Loucy (cell line): ENCODE results near the gene BCL11A.

ENCODE experiments used
- H2AFZ ChIP-seq: fragments of 200-600 bp; sonication (generic); 2 replicates; pipeline ENCODE4 v1.6.0; 2016; ENCODE audit warnings: antibody characterized with exemption, mild to moderate bottlenecking, low read length, moderate library complexity
- H3F3A ChIP-seq: fragments of 200-600 bp; 2 replicates; pipeline ENCODE4 v1.6.0; 2016; ENCODE audit warnings: antibody characterized with exemption, low read depth, mild to moderate bottlenecking
- H3K27me3 ChIP-seq: fragments of 200-600 bp; sonication (generic); 2 replicates; pipeline ENCODE4 v1.6.1; 2014; ENCODE audit warnings: low read length, mild to moderate bottlenecking; ENCODE audit not compliant: insufficient read depth, poor library complexity, severe bottlenecking
- H3K36me3 ChIP-seq: fragments of 200-600 bp; sonication (generic); 2 replicates; pipeline ENCODE4 v1.6.1; 2016; ENCODE audit warnings: low read length; ENCODE audit not compliant: insufficient read depth
- H3K4me1 ChIP-seq: fragments of 200-600 bp; sonication (generic); 2 replicates; pipeline ENCODE4 v1.5.1; 2014; ENCODE audit warnings: low read length, mild to moderate bottlenecking; ENCODE audit not compliant: insufficient read depth, poor library complexity, severe bottlenecking
- H3K4me2 ChIP-seq: fragments of 200-600 bp; sonication (generic); 2 replicates; pipeline ENCODE4 v1.6.0; 2014; ENCODE audit warnings: antibody characterized with exemption, low read length, low read depth, mild to moderate bottlenecking; ENCODE audit not compliant: poor library complexity, severe bottlenecking
- H3K4me3 ChIP-seq: fragments of 200-600 bp; sonication (generic); 2 replicates; pipeline ENCODE4 v1.5.1; 2014; ENCODE audit warnings: low read length, mild to moderate bottlenecking, mixed read lengths; ENCODE audit not compliant: poor library complexity, severe bottlenecking
- H3K79me2 ChIP-seq: fragments of 200-600 bp; sonication (generic); 2 replicates; pipeline ENCODE4 v1.6.1; 2014; ENCODE audit warnings: low read length; ENCODE audit not compliant: insufficient read depth
- H3K9ac ChIP-seq: fragments of 200-600 bp; sonication (generic); 2 replicates; pipeline ENCODE4 v1.6.0; 2014; ENCODE audit warnings: mild to moderate bottlenecking, low read depth, low read length, moderate library complexity; ENCODE audit not compliant: poor library complexity, severe bottlenecking
- H3K9me2 ChIP-seq: fragments of 200-600 bp; sonication (generic); replicated peaks from 2 replicates; pipeline ENCODE4 v1.6.1; 2016; ENCODE audit warnings: low read depth, low read length, mixed read lengths
- H3K9me3 ChIP-seq: fragments of 200-600 bp; sonication (generic); 2 replicates; pipeline ENCODE4 v1.6.1; 2014; ENCODE audit warnings: mild to moderate bottlenecking, antibody characterized with exemption, low read length, low read depth; ENCODE audit not compliant: insufficient read depth
- H4K20me1 ChIP-seq: fragments of 200-600 bp; sonication (generic); 2 replicates; pipeline ENCODE4 v1.6.0; 2014; ENCODE audit warnings: antibody characterized with exemption, low read length, mild to moderate bottlenecking; ENCODE audit not compliant: insufficient read depth, poor library complexity, severe bottlenecking
- EZH2phosphoT487 ChIP-seq: fragments of 200-600 bp; IDR thresholded peaks from 2 replicates; pipeline ENCODE4 v1.6.1; 2018; ENCODE audit warnings: antibody characterized with exemption, mild to moderate bottlenecking, moderate library complexity, borderline replicate concordance
- TF ChIP-seq, protein P1 (sequence below): fragments of 200-600 bp; sonication (generic); conservative IDR thresholded peaks from 2 replicates; pipeline ENCODE4 v1.5.1; 2014; ENCODE audit warnings: mild to moderate bottlenecking, antibody characterized with exemption, low read length

BCL11A gene

DNA sequence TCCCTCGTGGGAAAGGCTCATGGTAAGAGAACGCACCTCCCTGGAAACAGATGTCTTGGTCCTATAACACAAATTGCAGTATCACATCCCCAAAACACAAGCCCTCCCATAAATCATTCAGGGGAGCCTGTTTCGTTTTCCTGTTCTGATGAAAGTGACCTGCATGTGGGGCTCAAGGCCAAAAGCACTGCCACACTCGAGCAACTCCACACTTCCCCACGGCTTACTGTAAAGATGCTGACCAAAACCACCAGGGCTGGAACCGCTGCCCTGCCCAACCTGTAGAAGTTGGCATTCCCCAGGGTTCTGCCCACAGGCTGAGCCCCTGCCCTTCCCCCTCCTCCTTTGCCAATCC lies 139.7 kb downstream of the BCL11A start:
- Histone ChIP-seq H4K20me1 (no peaks in the 10 kb centered on the region), H3K4me2 (no peak overlapping the region), H3K79me2 (no peaks in the 10 kb centered on the region), H3K9me2 (no peaks in the 10 kb centered on the region), H2AFZ (no peak overlapping the region), H3K36me3 (no peaks in the 10 kb centered on the region), H3K9ac (no peak overlapping the region), H3F3A (no peaks in the 10 kb centered on the region), H3K27me3 (no peaks in the 10 kb centered on the region), H3K4me1 (peaks cover 8% of the 10 kb centered on the region), H3K9me3 (no peaks in the 10 kb centered on the region), H3K4me3 (no peak overlapping the region)
- no peak for TF ChIP-seq EZH2phosphoT487
- TF ChIP-seq, protein P1, sequence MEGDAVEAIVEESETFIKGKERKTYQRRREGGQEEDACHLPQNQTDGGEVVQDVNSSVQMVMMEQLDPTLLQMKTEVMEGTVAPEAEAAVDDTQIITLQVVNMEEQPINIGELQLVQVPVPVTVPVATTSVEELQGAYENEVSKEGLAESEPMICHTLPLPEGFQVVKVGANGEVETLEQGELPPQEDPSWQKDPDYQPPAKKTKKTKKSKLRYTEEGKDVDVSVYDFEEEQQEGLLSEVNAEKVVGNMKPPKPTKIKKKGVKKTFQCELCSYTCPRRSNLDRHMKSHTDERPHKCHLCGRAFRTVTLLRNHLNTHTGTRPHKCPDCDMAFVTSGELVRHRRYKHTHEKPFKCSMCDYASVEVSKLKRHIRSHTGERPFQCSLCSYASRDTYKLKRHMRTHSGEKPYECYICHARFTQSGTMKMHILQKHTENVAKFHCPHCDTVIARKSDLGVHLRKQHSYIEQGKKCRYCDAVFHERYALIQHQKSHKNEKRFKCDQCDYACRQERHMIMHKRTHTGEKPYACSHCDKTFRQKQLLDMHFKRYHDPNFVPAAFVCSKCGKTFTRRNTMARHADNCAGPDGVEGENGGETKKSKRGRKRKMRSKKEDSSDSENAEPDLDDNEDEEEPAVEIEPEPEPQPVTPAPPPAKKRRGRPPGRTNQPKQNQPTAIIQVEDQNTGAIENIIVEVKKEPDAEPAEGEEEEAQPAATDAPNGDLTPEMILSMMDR = no peak

DNA sequence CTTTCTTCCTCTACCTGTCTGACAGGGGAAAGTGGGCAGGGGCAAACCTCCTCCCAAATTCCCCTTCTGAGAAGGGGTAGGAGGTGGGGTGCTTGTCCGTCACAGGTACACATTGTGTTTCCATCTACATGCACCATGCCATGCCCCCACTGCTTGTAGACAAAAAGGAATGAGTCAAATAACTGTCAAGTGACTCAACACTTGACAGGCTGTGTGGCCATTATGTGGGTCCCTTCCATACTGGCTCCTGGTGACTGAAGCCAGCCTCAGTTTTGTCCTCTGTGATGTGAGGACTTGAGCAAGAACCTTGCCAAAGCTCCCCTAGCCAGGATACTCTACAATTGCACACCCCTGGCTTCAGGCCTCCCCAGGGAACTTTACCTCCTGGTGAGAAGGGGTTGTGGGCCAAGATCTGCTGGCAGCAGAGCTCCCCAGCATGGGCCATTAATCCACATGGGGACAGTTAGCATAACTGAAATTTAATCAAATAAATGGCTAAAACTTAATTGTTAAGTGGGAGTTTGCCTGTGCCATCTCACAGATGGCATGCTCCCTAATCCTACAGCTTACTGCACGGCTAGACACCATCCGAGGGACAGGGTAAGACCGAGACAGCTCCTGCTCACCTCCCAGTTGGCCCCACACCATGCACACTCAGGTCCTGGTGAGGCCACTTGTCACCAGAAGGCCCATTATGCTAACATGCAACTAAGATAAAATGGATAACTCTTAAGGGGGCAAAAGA lies 140.2 kb downstream of the BCL11A start:
- Histone ChIP-seq H3K36me3 (no peaks in the 10 kb centered on the region), H3K4me1 (peaks cover 8% of the 10 kb centered on the region), H3K9me2 (no peaks in the 10 kb centered on the region), H3K9ac (no peak overlapping the region), H3K27me3 (no peaks in the 10 kb centered on the region), H2AFZ (no peak overlapping the region), H3F3A (no peaks in the 10 kb centered on the region), H3K4me2 (no peak overlapping the region), H3K9me3 (no peaks in the 10 kb centered on the region), H3K79me2 (no peaks in the 10 kb centered on the region), H3K4me3 (no peak overlapping the region), H4K20me1 (no peaks in the 10 kb centered on the region)
- no peak for TF ChIP-seq EZH2phosphoT487
- TF ChIP-seq, protein P1 = no peak

DNA sequence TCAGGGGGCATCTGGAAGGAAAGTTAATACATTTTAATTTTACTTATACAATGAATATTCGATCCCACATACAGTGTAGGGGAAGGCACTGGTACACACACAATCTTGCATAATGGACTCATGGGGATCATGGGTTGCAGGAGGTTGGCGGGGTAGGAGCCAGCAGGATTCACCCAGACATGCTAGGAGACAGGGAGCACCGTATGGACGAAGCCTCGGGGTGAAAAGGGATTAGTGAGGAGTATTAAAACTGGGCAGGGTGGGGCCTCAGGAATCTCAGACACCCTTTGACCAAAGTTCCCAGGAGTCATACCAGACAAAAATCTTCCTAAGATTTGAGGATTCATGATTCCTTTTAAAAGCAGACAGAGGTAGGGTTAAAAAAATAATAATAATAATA lies 140.8 kb downstream of the BCL11A start:
- Histone ChIP-seq H3K4me1 (peaks cover 8% of the 10 kb centered on the region), H3F3A (no peaks in the 10 kb centered on the region), H3K9me2 (no peaks in the 10 kb centered on the region), H3K4me2 (no peak overlapping the region), H3K9me3 (no peaks in the 10 kb centered on the region), H3K36me3 (no peaks in the 10 kb centered on the region), H4K20me1 (no peaks in the 10 kb centered on the region), H3K79me2 (no peaks in the 10 kb centered on the region), H2AFZ (no peak overlapping the region), H3K27me3 (no peaks in the 10 kb centered on the region), H3K4me3 (no peak overlapping the region), H3K9ac (no peak overlapping the region)
- TF ChIP-seq, protein P1 = no peak
- TF ChIP-seq EZH2phosphoT487 = no peak
